Measurements from ENCODE around the gene GTSE1.

GTSE1 gene

DNA sequence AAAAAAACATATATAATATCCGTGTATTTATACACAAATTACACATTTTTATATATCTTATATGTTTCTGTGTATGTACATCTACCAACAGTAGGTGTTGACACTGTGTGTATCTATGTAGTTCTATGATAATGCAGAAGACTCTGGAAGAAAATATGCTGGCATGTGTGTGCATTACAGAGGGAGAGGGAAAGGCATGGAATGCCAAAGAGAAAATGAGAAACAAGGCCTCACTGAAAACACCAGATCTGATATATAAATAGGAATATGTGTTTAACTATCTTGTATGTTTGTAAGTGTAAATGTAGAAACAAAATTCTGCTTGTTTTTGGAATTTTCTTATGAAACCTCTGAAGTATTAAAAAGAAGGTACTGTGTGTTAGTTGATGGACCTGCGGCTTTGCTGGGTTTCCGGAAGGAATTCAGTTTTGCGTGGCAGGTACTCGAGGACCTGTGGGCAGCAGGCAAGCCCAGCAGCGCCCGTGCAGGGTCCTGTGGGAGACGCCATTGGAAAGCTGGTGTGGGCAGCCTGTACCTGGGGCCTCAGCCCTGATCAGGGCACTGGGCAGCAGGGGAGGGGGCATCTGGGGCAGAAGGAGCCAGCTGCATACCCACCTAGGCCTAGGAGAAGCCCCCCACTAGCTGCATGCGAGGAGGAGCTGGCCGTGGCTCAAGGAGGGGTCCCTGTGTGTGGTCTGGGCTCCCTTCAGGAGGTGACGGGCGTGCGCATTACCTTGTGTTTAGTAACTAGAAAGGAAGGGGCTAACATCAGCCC is 31.2 kb downstream of the GTSE1 start:
- TF ChIP-seq, protein P1, sequence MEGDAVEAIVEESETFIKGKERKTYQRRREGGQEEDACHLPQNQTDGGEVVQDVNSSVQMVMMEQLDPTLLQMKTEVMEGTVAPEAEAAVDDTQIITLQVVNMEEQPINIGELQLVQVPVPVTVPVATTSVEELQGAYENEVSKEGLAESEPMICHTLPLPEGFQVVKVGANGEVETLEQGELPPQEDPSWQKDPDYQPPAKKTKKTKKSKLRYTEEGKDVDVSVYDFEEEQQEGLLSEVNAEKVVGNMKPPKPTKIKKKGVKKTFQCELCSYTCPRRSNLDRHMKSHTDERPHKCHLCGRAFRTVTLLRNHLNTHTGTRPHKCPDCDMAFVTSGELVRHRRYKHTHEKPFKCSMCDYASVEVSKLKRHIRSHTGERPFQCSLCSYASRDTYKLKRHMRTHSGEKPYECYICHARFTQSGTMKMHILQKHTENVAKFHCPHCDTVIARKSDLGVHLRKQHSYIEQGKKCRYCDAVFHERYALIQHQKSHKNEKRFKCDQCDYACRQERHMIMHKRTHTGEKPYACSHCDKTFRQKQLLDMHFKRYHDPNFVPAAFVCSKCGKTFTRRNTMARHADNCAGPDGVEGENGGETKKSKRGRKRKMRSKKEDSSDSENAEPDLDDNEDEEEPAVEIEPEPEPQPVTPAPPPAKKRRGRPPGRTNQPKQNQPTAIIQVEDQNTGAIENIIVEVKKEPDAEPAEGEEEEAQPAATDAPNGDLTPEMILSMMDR (IDR thresholded peaks at IDR 0.05; ENCODE audit: extremely low read depth, insufficient read depth, missing control alignments) = no peak
- no peak for DNase-seq (ENCODE audit: low spot score)
- in situ Hi-C loops (cut with MboI; ENCODE audit: low pct_unique_long_range_greater_than_20kb, low sequenced_read_pairs, unreplicated experiment) = no loop called here

GRCh38 chr22:46328797-46329196 is 32.1 kb downstream of the GTSE1 start:
- no peak for DNase-seq (ENCODE audit: low spot score)
- TF ChIP-seq, protein P1 (IDR thresholded peaks at IDR 0.05; ENCODE audit: extremely low read depth, insufficient read depth, missing control alignments) = no peak
- in situ Hi-C loops (cut with MboI; ENCODE audit: low pct_unique_long_range_greater_than_20kb, low sequenced_read_pairs, unreplicated experiment) = no loop called here

GRCh38 chr22:46329616-46330015 is 32.9 kb downstream of the GTSE1 start:
- in situ Hi-C loops (cut with MboI; ENCODE audit: low pct_unique_long_range_greater_than_20kb, low sequenced_read_pairs, unreplicated experiment) = no loop called here
- no peak for DNase-seq (ENCODE audit: low spot score)
- TF ChIP-seq, protein P1 (IDR thresholded peaks at IDR 0.05; ENCODE audit: extremely low read depth, insufficient read depth, missing control alignments) = no peak

GRCh38 chr22:46330426-46330825 is 33.8 kb downstream of the GTSE1 start:
- DNase-seq (ENCODE audit: low spot score) = no peak
- TF ChIP-seq, protein P1 (IDR thresholded peaks at IDR 0.05; ENCODE audit: extremely low read depth, insufficient read depth, missing control alignments) = no peak
- in situ Hi-C loops (cut with MboI; ENCODE audit: low pct_unique_long_range_greater_than_20kb, low sequenced_read_pairs, unreplicated experiment) = no loop called here

DNA sequence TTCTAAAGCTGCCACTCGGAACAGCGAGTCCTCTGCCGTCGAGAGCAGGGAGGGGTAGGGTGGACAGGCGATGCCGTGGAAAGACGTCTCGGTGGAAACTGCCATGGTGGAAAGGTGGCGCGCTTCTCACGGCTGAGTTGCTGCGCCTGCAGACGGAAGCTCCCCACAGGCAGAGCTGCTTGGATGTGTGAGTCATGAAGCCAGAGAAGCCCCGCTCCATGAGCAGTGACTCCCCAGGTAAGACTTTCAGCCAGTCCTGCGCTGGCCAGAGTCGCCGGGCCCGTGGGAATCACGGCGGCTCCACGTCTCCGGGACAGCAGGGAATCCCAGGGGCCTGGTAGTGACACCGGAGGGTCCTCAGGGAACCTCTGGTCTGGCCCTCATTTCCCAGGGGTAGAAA is 34.8 kb downstream of the GTSE1 start:
- DNase-seq (ENCODE audit: low spot score) = no peak
- in situ Hi-C loops (cut with MboI; ENCODE audit: low pct_unique_long_range_greater_than_20kb, low sequenced_read_pairs, unreplicated experiment) = no loop called here
- TF ChIP-seq, protein P1 (IDR thresholded peaks at IDR 0.05; ENCODE audit: extremely low read depth, insufficient read depth, missing control alignments) = no peak

DNA sequence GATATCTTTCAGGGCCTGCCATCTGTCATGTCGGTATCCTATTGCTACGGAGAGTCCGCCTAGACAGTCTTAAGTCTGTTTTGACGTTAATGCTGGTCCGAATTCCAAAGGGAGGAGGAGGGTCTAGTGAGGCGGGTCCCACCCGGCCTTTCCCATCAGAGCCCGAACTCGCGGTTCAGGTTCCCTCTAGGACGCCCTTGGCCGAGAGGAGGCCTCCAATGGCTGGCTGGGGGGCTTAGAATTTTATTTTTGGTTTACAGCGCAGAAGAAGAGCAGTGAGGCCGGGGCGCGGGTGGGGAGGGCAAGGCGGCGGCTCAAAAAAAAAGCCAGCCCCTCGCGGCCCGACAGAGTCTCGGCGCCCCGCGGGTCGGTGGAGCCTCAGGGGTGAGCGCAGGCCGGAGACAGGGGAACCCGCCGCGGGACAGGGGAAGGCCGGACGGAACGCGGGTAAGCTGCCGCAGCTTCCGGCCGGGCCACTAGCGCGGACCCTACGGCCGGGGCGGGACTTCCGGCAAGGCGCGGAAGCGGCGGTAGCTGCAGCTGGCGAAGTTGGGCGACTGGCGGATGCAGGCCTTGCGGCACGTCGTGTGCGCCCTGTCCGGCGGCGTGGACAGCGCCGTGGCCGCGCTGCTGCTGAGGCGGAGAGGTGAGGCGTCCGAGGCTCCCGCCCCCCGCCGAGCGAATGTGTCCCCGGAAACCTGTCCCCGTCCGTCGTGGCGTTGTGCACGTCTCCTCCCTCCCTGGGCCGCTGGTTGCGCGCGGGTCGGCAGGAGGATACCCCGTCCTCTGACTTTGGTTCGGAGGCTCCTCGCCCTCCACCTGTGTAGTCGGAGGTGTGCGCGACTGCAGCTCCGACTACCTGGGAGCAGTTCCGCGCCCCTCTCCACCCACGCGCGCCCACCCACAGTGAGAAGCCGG is 38.8 kb downstream of the GTSE1 start, which contains the start of gene TRMU:
Gene TRMU (plus strand): TSS at position 514 of the 918 bp plus-strand sequence. CDS start 51 bp downstream, at position 565.
- TF ChIP-seq, protein P1 (IDR thresholded peaks at IDR 0.05; ENCODE audit: extremely low read depth, insufficient read depth, missing control alignments) = no peak
- peak; percentile 98 for DNase-seq (ENCODE audit: low spot score)
- in situ Hi-C loops (cut with MboI; ENCODE audit: low pct_unique_long_range_greater_than_20kb, low sequenced_read_pairs, unreplicated experiment) = no loop called here

Data from GM13977 (cell line).